ENCODE data around the gene RBBP6.

- no peak for TF ChIP-seq REST (IDR thresholded peaks at IDR 0.05; ENCODE audit: insufficient replicate concordance, low read depth)
- no peak for TF ChIP-seq POLR2AphosphoS5 (IDR thresholded peaks at IDR 0.05; ENCODE audit: low read depth)
- TF ChIP-seq, protein P1, sequence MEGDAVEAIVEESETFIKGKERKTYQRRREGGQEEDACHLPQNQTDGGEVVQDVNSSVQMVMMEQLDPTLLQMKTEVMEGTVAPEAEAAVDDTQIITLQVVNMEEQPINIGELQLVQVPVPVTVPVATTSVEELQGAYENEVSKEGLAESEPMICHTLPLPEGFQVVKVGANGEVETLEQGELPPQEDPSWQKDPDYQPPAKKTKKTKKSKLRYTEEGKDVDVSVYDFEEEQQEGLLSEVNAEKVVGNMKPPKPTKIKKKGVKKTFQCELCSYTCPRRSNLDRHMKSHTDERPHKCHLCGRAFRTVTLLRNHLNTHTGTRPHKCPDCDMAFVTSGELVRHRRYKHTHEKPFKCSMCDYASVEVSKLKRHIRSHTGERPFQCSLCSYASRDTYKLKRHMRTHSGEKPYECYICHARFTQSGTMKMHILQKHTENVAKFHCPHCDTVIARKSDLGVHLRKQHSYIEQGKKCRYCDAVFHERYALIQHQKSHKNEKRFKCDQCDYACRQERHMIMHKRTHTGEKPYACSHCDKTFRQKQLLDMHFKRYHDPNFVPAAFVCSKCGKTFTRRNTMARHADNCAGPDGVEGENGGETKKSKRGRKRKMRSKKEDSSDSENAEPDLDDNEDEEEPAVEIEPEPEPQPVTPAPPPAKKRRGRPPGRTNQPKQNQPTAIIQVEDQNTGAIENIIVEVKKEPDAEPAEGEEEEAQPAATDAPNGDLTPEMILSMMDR (IDR thresholded peaks at IDR 0.05; ENCODE audit: insufficient read depth, low read length) = no peak
- TF ChIP-seq GABPA (IDR thresholded peaks at IDR 0.05; ENCODE audit: low read depth) = no peak
- TF ChIP-seq SPI1 (IDR thresholded peaks at IDR 0.05; ENCODE audit: borderline replicate concordance, low read depth) = no peak
These were observed 50.6 kb downstream of the RBBP6 start for GRCh38 chr16:24589997-24590396.

Data from HL-60 (cell line).